ENCODE measurements around the gene ERC1.

DNA sequence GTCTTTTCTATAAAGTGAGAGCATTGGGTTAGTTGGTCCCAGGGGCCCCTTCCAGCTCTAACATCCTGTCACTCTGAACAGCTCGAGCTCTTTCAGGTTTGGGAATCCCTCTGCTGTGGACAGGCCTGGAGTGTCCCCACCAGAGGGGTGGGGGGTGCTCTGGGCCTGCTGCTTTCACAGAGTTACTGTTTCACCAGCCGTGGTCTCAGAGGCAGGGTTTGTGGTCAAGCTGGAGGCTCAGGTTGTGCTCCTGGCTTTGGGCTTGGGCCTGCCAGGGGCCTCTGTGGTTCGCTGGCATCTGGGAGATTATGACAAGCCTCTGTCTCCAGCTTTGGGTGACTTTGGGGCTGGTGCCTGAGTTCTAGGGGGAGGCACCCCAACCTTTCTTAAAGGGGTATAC lies 543.7 kb downstream of the ERC1 start:
- TF ChIP-seq, protein P1, sequence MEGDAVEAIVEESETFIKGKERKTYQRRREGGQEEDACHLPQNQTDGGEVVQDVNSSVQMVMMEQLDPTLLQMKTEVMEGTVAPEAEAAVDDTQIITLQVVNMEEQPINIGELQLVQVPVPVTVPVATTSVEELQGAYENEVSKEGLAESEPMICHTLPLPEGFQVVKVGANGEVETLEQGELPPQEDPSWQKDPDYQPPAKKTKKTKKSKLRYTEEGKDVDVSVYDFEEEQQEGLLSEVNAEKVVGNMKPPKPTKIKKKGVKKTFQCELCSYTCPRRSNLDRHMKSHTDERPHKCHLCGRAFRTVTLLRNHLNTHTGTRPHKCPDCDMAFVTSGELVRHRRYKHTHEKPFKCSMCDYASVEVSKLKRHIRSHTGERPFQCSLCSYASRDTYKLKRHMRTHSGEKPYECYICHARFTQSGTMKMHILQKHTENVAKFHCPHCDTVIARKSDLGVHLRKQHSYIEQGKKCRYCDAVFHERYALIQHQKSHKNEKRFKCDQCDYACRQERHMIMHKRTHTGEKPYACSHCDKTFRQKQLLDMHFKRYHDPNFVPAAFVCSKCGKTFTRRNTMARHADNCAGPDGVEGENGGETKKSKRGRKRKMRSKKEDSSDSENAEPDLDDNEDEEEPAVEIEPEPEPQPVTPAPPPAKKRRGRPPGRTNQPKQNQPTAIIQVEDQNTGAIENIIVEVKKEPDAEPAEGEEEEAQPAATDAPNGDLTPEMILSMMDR (conservative IDR thresholded peaks at IDR 0.05; ENCODE audit: low read depth, low read length) = no peak
- TF ChIP-seq SMC3 (IDR thresholded peaks at IDR 0.05; ENCODE audit: low read depth, low read length) = no peak
- TF ChIP-seq RAD21 (IDR thresholded peaks at IDR 0.05; ENCODE audit: low read length) = no peak
- TF ChIP-seq, protein P2, sequence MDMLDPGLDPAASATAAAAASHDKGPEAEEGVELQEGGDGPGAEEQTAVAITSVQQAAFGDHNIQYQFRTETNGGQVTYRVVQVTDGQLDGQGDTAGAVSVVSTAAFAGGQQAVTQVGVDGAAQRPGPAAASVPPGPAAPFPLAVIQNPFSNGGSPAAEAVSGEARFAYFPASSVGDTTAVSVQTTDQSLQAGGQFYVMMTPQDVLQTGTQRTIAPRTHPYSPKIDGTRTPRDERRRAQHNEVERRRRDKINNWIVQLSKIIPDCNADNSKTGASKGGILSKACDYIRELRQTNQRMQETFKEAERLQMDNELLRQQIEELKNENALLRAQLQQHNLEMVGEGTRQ (IDR thresholded peaks at IDR 0.05; ENCODE audit: low read depth, low read length) = no peak
- TF ChIP-seq MAZ (IDR thresholded peaks at IDR 0.05; ENCODE audit: borderline replicate concordance, low read depth, low read length) = no peak
- TF ChIP-seq, protein P3, sequence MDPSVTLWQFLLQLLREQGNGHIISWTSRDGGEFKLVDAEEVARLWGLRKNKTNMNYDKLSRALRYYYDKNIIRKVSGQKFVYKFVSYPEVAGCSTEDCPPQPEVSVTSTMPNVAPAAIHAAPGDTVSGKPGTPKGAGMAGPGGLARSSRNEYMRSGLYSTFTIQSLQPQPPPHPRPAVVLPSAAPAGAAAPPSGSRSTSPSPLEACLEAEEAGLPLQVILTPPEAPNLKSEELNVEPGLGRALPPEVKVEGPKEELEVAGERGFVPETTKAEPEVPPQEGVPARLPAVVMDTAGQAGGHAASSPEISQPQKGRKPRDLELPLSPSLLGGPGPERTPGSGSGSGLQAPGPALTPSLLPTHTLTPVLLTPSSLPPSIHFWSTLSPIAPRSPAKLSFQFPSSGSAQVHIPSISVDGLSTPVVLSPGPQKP (IDR thresholded peaks at IDR 0.05; ENCODE audit: borderline replicate concordance, low read depth, low read length) = no peak
